HCT116 (cell line): ENCODE measurements around the gene PXMP4.

Experiments
- CTCF ChIP-seq, 3 experiments: fragments of 200-600 bp in 1 of 3; sonication (generic) in 1 of 3; IDR thresholded peaks in 2 of 3; conservative IDR thresholded peaks in 1 of 3; 2 replicates each; pipeline ENCODE4 v1.5.1; 2012 to 2017; ENCODE audit warnings: low read depth in 2 of 3, low read length in 2 of 3, antibody characterized with exemption in 1 of 3, borderline replicate concordance in 1 of 3, control low read depth in 1 of 3, mild to moderate bottlenecking in 1 of 3, mixed read lengths in 1 of 3, mixed run types in 1 of 3, moderate library complexity in 1 of 3; ENCODE audit not compliant: insufficient read depth in 1 of 3
- ELF1 ChIP-seq: IDR thresholded peaks from 2 replicates; pipeline ENCODE4 v1.6.1; 2012; ENCODE audit warnings: low read depth, borderline replicate concordance
- EZH2 ChIP-seq: fragments of 200-600 bp; sonication (generic); IDR thresholded peaks from 2 replicates; pipeline ENCODE4 v1.6.1; 2017; ENCODE audit warnings: antibody characterized with exemption, mixed run types
- JUND ChIP-seq: IDR thresholded peaks from 2 replicates; pipeline ENCODE4 v1.6.1; 2012
- POLR2A ChIP-seq: IDR thresholded peaks from 2 replicates; pipeline ENCODE4 v1.7.0; 2011; ENCODE audit warnings: borderline replicate concordance; ENCODE audit not compliant: insufficient read depth, insufficient read length; ENCODE audit errors: extremely low read depth
- POLR2AphosphoS5 ChIP-seq: IDR thresholded peaks from 2 replicates; pipeline ENCODE4 v1.6.1; 2011; ENCODE audit warnings: mild to moderate bottlenecking, low read depth, low read length, moderate library complexity
- SIN3A ChIP-seq: IDR thresholded peaks from 2 replicates; pipeline ENCODE4 v1.6.1; 2012; ENCODE audit warnings: low read depth

DNA sequence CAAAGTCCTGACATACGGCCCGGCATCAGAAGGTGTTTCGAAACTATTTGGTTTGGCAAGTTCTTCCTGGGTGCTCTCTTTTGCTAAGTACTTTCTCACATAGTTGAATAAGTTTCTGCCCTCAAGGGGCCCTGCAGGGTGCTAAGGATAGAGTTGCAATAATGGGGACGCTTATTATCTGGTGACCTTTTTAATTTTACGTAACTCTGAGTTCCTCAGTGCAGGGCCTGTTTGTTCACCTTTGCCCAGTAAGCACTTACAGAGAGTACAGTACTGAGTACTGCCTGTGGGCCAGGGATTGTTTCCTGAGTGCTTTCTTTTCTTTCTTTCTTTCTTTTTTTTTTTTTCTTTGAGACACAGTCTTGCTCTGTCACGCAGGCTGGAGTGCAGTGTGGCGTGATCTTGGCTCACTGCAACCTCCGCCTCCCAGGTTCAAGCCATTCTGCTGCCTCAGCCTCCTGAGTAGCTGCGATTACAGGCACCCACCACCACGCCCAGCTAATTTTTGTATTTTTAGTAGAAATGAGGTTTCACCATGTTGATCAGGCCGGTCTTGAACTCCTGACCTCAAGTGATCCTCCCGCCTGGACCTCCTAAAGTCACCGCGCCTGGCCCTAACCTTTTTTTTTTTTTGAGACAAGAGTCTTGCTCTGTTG is 4.5 kb upstream of the PXMP4 start:
- TF ChIP-seq EZH2 (no peak), CTCF (IDR thresholded peaks at IDR 0.05 in 2 of 3, conservative IDR thresholded peaks at IDR 0.05 in 1 of 3; ENCODE audit: borderline replicate concordance in 1 of 3, insufficient read depth in 1 of 3, low read depth in 2 of 3, low read length in 2 of 3) (no peak), ELF1 (no peak), POLR2A (no peak), JUND (no peak), POLR2AphosphoS5 (no peak), SIN3A (no peak)
